MG63 (cell line): ENCODE measurements around the gene UBE2H. TPM values are rescaled to one million over a fixed set of nuclear protein-coding genes. Genes with fewer than 3 reads are reported as not detected.
"Not testable (repeated sequence)": the region's sequence is repeated elsewhere in the genome, so short reads cannot be mapped to it uniquely, and the experiment has no call there.

Experiments
- DNase-seq: peaks from one replicate; pipeline ENCODE4 v3.0.0-alpha.2; 2020
- H3K27me3 ChIP-seq: fragments of 250-450 bp; sonication (Bioruptor Pico); 2 replicates; pipeline ENCODE4 v1.5.1; 2020; ENCODE audit warnings: mild to moderate bottlenecking, moderate library complexity
- H3K36me3 ChIP-seq: fragments of 250-450 bp; sonication (Bioruptor Pico); 2 replicates; pipeline ENCODE4 v1.5.1; 2020; ENCODE audit warnings: mild to moderate bottlenecking, moderate library complexity
- H3K4me3 ChIP-seq: fragments of 250-450 bp; sonication (Bioruptor Pico); 2 replicates; pipeline ENCODE4 v1.5.1; 2020; ENCODE audit warnings: mild to moderate bottlenecking, moderate library complexity
- H3K9me3 ChIP-seq: fragments of 250-450 bp; sonication (Bioruptor Pico); 2 replicates; pipeline ENCODE4 v1.5.1; 2020; ENCODE audit warnings: mild to moderate bottlenecking, moderate library complexity
- total RNA-seq: library from RNA; depleted of rRNA; stranded (reverse); fragments of >200 nt; shearing (Covaris generic); gene quantifications from 2 replicates; pipeline ENCODE4 v1.2.3, GENCODE V29; 2014; ENCODE audit warnings: low replicate concordance

Gene UBE2H
- total RNA-seq, 1 experiment from 2014 or later: 21.2 TPM

- peak; percentile 31 for DNase-seq
- H3K4me3 ChIP-seq: no peak overlapping the region
- H3K36me3 ChIP-seq: peaks cover 18% of the 10 kb centered on the region
- H3K27me3 ChIP-seq: no peaks in the 10 kb centered on the region
- no peaks in the 10 kb centered on the region for H3K9me3 ChIP-seq
These were observed 56.0 kb downstream of the UBE2H start for GRCh38 chr7:129896568-129897382.

GRCh38 chr7:129894184-129894583 is 58.6 kb downstream of the UBE2H start:
- H3K9me3 ChIP-seq, H3K27me3 ChIP-seq: not testable (repeated sequence)
- peaks cover 12% of the 10 kb centered on the region for H3K36me3 ChIP-seq

GRCh38 chr7:129890090-129890489 is 62.7 kb downstream of the UBE2H start:
- Histone ChIP-seq H3K36me3 (peaks cover 2% of the 10 kb centered on the region), H3K9me3 (no peaks in the 10 kb centered on the region), H3K27me3 (no peaks in the 10 kb centered on the region), H3K4me3 (no peak overlapping the region)
- DNase-seq: no peak

More at GRCh38 chr7:129894184-129894583, 58.6 kb downstream of the UBE2H start:
- not testable (repeated sequence) for H3K4me3 ChIP-seq, DNase-seq

- Histone ChIP-seq H3K27me3 (no peaks in the 10 kb centered on the region), H3K9me3 (no peaks in the 10 kb centered on the region), H3K4me3 (no peak overlapping the region), H3K36me3 (no peaks in the 10 kb centered on the region; the same call in 1 of the 2 replicates)
- DNase-seq: no peak
These were observed 63.5 kb downstream of the UBE2H start for GRCh38 chr7:129889133-129889844.

DNA sequence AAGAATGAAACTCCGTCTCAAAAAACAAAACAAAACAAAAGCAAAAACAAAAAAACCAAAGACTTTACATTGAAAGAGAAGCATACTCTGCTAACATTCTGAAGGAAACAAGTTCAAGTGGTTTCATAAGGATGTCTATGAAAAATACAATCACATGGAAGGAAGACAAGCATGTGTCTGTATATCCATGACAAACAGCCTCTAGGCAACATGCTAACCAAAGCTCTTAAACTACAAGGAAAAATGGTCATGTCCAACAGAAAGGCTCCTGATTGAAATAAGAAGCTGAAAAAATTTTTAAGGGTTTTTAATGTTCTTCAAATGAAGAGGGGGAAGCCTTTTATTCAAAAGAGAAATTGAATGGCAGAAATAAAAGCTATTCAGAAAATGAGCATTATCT is 64.9 kb downstream of the UBE2H start:
- Histone ChIP-seq H3K9me3 (no peaks in the 10 kb centered on the region), H3K4me3 (no peak overlapping the region), H3K36me3 (no peaks in the 10 kb centered on the region; the same call in 1 of the 2 replicates), H3K27me3 (no peaks in the 10 kb centered on the region)
- DNase-seq: no peak

GRCh38 chr7:129886818-129887186 is 66.0 kb downstream of the UBE2H start:
- no peak overlapping the region for H3K4me3 ChIP-seq
- DNase-seq: no peak

DNA sequence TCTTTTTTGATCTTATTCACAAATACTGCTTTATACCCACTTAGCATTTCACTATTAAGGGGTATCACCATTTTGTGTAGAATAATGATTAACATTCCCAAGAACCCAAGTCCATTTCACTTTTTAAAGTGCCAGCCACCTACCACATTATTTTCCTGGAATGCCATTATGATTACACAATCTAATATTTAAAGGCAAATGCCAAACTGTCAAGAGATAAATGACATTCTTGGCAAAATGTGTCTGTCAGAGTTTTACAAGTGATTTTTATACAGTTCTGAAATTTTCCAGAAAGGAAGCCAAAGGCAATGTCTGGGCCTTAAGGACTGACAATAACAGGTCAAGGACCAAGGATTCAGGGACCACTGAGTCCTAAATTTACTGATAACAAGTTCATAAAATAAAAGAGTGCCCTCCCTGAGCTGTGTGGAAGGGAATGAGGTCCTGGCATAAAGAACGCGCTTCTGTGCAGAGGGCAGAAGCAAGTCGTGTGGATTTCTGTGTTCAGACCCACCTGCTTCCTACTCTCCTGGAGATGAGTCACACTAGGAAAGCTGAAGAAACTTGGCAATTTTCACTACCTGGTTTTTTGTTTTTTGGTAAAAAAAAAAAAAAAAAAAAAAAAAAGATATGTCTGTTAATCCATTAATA is 66.5 kb downstream of the UBE2H start:
- Histone ChIP-seq H3K9me3 (no peaks in the 10 kb centered on the region), H3K27me3 (no peaks in the 10 kb centered on the region)
- DNase-seq: no peak

More at GRCh38 chr7:129886818-129887186, 66.0 kb downstream of the UBE2H start:
- Histone ChIP-seq H3K36me3 (no peaks in the 10 kb centered on the region; the same call in none of the 2 replicates), H3K27me3 (no peaks in the 10 kb centered on the region), H3K9me3 (no peaks in the 10 kb centered on the region)

GRCh38 chr7:129884495-129884894 is 68.3 kb downstream of the UBE2H start:
- DNase-seq: no peak
- no peaks in the 10 kb centered on the region for H3K9me3 ChIP-seq
- H3K4me3 ChIP-seq: no peak overlapping the region
- no peaks in the 10 kb centered on the region for H3K27me3 ChIP-seq
- peaks cover 4% of the 10 kb centered on the region for H3K36me3 ChIP-seq

More for the DNA sequence above, 66.5 kb downstream of the UBE2H start:
- Histone ChIP-seq H3K36me3 (peaks cover under 1% of the 10 kb centered on the region), H3K4me3 (no peak overlapping the region)

DNA sequence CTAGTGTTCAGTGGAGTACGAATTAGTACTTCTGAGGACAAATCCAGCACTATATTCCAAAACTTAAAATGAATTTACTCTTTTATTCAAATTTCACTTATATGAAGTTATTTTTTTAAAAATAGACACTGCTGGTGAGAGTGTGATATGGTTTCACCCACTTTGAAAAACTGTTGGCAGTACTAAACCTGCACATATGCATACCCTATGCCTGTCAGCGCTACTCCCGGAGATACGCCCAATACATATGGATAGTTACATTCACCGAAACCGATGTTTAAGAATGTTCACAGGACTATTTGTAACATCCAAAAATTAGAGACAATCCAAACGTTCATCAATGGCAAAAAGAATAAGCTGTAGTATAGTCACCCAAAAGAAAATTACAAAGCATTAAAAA is 69.6 kb downstream of the UBE2H start:
- peaks cover 12% of the 10 kb centered on the region for H3K36me3 ChIP-seq
- no peak for DNase-seq
- no peak overlapping the region for H3K4me3 ChIP-seq
- H3K9me3 ChIP-seq: no peaks in the 10 kb centered on the region
- no peaks in the 10 kb centered on the region for H3K27me3 ChIP-seq

DNA sequence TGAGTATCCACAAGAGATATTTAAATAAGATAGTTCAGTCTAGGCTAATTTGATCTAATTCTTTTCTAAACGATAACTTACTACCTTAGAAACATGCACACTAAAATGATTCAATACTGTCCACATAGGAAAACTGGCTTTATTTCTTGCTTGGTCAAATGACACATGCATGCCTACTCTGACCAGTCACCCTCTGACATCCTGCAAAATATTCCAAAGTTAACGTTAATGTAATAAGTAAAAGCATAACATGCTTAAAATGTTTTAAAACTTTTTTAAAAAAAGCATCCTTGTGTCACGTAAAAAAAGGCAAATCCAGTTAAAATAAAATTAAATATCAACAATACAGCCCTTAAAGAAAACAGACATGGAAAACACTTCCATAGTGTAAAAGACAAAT is 70.2 kb downstream of the UBE2H start:
- Histone ChIP-seq H3K36me3 (peaks cover 12% of the 10 kb centered on the region), H3K9me3 (no peaks in the 10 kb centered on the region), H3K27me3 (no peaks in the 10 kb centered on the region), H3K4me3 (no peak overlapping the region)
- DNase-seq: no peak

DNA sequence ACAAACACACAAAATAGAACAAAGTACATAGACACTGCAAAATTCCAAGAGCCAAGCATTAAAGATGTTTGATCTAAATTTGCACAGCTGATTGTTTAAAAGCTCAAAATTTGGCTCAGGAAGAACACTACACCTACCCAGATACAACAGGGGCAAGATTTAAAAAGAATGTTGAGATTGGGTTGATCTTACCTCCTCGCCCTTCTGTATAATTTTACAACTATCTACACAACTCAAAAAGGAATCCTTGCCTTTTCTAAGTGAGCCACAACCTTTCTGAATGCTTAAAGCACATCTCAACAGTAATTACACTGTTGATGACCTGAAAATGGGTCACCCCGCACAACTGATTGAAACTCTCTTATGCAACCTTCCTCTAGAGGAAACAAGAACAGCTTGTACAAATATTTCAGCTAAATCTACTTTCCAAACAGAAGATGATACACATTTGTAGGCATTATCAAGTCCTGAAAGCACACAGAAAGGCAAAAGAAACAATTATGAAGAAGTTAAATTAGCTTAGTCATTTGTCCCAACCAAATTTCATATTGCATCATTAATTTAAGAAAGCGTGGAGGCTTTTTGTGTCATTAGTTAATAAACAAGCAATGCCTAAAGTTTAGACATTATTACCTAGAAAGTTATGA is 75.5 kb downstream of the UBE2H start:
- Histone ChIP-seq H3K27me3 (no peaks in the 10 kb centered on the region), H3K9me3 (no peaks in the 10 kb centered on the region), H3K36me3 (peaks cover 14% of the 10 kb centered on the region), H3K4me3 (no peak overlapping the region)
- no peak for DNase-seq

GRCh38 chr7:129875745-129876411 is 76.9 kb downstream of the UBE2H start:
- Histone ChIP-seq H3K27me3 (no peaks in the 10 kb centered on the region), H3K36me3 (peaks cover 10% of the 10 kb centered on the region), H3K9me3 (no peaks in the 10 kb centered on the region), H3K4me3 (no peak overlapping the region)
- DNase-seq: peak; percentile 21

DNA sequence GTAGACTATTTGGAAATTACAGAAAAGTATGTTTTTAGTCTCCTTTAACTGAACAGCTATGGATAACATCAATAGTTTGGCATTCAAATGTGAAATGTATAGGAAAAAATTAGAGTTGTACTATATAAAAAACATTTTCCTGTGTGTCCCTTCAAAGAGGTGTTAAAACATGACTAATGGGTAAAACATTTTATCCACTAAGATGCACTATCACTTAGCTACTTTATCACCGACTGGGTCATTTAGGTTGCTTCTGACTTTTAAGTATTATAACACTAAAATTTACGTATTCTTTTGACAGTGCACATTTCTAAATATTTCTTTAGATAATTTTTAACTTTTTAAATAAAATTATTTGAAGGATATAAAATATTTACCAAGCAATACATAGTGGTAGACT is 77.6 kb downstream of the UBE2H start:
- no peak for DNase-seq
- H3K4me3 ChIP-seq: no peak overlapping the region
- no peaks in the 10 kb centered on the region for H3K9me3 ChIP-seq
- H3K27me3 ChIP-seq: no peaks in the 10 kb centered on the region
- peaks cover 10% of the 10 kb centered on the region for H3K36me3 ChIP-seq

GRCh38 chr7:129874722-129875121 is 78.0 kb downstream of the UBE2H start:
- DNase-seq: no peak
- no peaks in the 10 kb centered on the region for H3K9me3 ChIP-seq
- no peaks in the 10 kb centered on the region for H3K27me3 ChIP-seq
- H3K36me3 ChIP-seq: peaks cover 10% of the 10 kb centered on the region
- no peak overlapping the region for H3K4me3 ChIP-seq

DNA sequence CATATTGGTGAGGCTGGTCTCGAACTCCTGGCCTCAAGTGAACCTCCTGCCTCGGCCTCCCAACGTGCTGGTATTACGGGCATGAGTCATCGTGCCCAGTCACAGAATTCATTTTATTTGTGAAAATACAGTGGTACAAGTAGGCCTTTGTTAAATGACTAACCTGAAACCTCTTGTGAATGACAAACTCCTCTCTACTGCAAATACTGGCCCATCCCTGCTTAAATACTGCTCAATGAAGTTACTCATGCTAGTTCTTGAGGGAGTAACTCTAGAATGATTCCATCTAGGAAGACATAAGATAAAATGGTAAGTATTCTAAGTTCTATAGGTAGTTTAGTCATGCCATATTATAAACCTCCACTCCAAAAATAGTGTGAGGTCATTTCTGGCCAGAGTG is 80.7 kb downstream of the UBE2H start:
- DNase-seq: no peak
- no peaks in the 10 kb centered on the region for H3K27me3 ChIP-seq
- H3K4me3 ChIP-seq: no peak overlapping the region
- peaks cover 2% of the 10 kb centered on the region for H3K36me3 ChIP-seq
- no peaks in the 10 kb centered on the region for H3K9me3 ChIP-seq

GRCh38 chr7:129870668-129871067 is 82.1 kb downstream of the UBE2H start:
- Histone ChIP-seq H3K4me3 (no peak overlapping the region), H3K27me3 (no peaks in the 10 kb centered on the region), H3K36me3 (peaks cover 10% of the 10 kb centered on the region), H3K9me3 (no peaks in the 10 kb centered on the region)
- no peak for DNase-seq
